Measurements from ENCODE around the gene ITGAV. TPM values are rescaled to one million over a fixed set of nuclear protein-coding genes. Genes with fewer than 3 reads are reported as not detected.

Gene ITGAV
- total RNA-seq, 4 donors from 2014 or later, result 69.8 to 84.7 (median 78.8) TPM

DNA sequence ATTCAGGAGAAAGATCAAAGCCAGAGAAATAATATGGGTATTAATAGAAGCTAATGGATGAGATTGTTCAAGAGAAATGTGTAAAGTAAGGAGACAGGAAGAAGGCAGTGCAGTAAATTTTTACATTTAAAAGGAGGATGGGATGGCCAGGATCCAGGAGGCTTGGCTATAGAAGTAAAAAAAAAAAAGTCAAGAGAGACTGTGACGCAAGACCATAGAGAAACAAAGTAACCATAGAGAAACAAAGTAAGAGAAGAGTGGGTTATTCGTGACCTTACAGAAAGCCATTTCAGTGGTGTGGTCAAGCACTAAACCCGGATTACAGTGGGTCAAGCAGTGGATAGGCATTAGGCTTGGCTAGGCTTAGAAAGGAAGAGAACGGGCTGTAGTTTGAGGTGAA is 93.5 kb downstream of the ITGAV start:
- H3K4me3 ChIP-seq (ENCODE audit: low read depth, poor library complexity, severe bottlenecking), result no peak overlapping the region
- WGBS, 2 donors, result 62 to 75% methylated on average over 4 of the region's 4 CpGs
- intact Hi-C loops (cut with DNase I; ENCODE audit: low total_unique reads), result no loop called here
- DNase-seq (ENCODE audit: low spot score in 2 of 2), result no peak
- no peak for TF ChIP-seq POLR2A (IDR thresholded peaks at IDR 0.05)
- TF ChIP-seq, protein P1, sequence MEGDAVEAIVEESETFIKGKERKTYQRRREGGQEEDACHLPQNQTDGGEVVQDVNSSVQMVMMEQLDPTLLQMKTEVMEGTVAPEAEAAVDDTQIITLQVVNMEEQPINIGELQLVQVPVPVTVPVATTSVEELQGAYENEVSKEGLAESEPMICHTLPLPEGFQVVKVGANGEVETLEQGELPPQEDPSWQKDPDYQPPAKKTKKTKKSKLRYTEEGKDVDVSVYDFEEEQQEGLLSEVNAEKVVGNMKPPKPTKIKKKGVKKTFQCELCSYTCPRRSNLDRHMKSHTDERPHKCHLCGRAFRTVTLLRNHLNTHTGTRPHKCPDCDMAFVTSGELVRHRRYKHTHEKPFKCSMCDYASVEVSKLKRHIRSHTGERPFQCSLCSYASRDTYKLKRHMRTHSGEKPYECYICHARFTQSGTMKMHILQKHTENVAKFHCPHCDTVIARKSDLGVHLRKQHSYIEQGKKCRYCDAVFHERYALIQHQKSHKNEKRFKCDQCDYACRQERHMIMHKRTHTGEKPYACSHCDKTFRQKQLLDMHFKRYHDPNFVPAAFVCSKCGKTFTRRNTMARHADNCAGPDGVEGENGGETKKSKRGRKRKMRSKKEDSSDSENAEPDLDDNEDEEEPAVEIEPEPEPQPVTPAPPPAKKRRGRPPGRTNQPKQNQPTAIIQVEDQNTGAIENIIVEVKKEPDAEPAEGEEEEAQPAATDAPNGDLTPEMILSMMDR (IDR thresholded peaks at IDR 0.05), result no peak

DNA sequence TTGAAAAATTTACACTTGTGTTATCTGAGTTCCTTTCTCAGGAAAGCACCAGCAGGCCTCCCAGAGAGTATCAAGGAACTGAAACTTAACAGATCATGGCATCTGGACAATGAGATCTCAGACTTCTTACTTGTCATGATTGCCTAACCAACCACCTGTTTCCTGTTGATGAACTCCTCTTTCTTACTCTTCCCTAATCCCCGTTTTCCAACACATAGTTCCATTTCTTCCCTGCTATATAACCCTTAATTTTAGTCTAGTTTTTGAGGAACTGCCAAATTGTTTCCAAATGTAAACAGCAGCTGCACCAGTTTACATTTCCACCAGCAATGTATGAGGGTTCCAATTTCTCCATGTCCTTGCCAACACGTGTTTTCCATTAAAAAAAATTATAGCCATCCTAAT is 98.0 kb downstream of the ITGAV start:
- WGBS, 2 donors, result 62 to 71% methylated on average over 2 of the region's 2 CpGs
- intact Hi-C loops (cut with DNase I; ENCODE audit: low total_unique reads), result no loop called here
- H3K4me3 ChIP-seq (ENCODE audit: low read depth, poor library complexity, severe bottlenecking), result no peak overlapping the region
- no peak for TF ChIP-seq POLR2A (IDR thresholded peaks at IDR 0.05)
- TF ChIP-seq, protein P1 (IDR thresholded peaks at IDR 0.05), result no peak
- no peak for DNase-seq (ENCODE audit: low spot score in 2 of 2)

DNA sequence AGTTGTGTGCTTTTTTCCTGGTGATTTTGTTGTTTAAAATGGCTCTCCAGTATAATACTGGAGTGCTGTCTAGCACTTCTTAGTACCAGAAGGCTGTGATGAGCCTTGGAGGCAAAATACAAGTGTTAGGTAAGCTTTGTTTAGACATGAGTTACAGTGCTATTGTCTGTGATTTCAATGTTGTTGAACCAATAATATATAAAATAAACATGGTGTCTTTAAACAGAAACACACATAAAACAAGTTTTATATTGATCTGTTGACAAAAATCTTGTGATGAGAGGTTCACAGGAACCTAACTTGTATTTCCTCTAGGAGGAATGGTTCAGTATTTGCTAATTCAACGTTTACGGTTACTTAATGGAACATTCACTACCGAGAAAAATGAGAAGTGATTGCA is 99.0 kb downstream of the ITGAV start:
- DNase-seq (ENCODE audit: low spot score in 2 of 2), result no peak
- H3K4me3 ChIP-seq (ENCODE audit: low read depth, poor library complexity, severe bottlenecking), result no peak overlapping the region
- WGBS, 2 donors, result 94 to 95% methylated on average over 3 of the region's 3 CpGs
- intact Hi-C loops (cut with DNase I; ENCODE audit: low total_unique reads), result no loop called here
- no peak for TF ChIP-seq POLR2A (IDR thresholded peaks at IDR 0.05)
- TF ChIP-seq, protein P1 (IDR thresholded peaks at IDR 0.05), result no peak

DNA sequence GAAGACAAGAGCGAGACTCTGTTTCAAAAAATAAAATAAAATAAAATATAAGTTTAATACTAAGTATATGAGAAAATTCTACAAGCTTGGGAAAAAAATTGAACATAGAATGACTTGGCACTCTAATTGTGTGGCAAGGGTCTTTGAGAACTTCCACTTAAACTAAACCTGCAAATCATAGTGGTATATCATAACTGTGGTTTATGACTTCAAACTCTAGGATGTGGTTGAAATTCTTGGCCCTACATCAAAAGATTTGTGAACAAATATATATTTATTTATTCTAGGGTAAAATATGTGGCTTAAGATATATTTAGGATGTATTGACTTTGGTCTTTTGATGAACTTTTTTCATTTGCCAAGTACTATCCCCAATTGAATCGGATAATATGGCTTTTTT is 100.9 kb downstream of the ITGAV start:
- intact Hi-C loops (cut with DNase I; ENCODE audit: low total_unique reads), result no loop called here
- TF ChIP-seq POLR2A (IDR thresholded peaks at IDR 0.05), result no peak
- TF ChIP-seq, protein P1 (IDR thresholded peaks at IDR 0.05), result no peak
- H3K4me3 ChIP-seq (ENCODE audit: low read depth, poor library complexity, severe bottlenecking), result no peak overlapping the region
- DNase-seq (ENCODE audit: low spot score in 2 of 2), result no peak
- WGBS, 2 donors, result 77 to 83% methylated on average over 2 of the region's 2 CpGs

DNA sequence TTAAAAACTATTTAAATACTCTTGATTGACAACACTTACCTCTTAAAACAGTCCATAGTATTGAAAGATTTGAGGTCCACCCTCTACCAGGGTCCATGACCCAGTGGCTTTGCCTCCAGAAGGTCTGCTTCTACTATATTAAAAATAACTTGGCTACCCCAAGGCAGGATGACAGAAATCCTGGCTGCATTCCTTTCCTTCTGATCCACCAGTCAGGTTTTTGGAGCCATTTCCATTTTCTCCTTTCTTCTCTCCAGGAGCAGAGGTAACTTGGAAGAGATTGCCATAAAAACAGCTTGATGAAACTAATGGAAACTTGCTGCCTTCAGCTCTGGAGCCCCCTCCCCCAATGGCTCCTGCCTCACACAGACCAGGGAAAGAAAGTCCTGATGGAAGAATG is 101.4 kb downstream of the ITGAV start:
- no peak overlapping the region for H3K4me3 ChIP-seq (ENCODE audit: low read depth, poor library complexity, severe bottlenecking)
- TF ChIP-seq, protein P1 (IDR thresholded peaks at IDR 0.05), result no peak
- no peak for TF ChIP-seq POLR2A (IDR thresholded peaks at IDR 0.05)
- no peak for DNase-seq (ENCODE audit: low spot score in 2 of 2)
- intact Hi-C loops (cut with DNase I; ENCODE audit: low total_unique reads), result no loop called here

DNA sequence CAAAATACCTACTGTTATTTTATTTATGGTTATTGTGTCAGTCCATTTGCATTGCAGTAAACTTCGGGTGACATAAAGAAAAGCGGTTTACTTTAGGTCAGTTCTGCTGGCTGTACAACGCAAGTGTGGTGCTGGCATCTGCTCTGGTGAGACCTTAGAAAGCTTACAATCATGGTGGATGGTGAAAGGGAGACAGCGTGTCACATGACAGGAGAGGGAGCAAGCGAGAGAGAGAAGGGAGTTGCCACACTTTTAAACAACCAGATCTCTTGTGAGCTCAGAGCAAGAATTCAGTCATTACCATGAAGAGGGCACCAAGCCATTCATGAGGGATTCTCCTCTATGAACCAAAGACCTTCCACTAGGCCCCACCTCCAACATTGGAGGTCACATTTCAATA is 102.0 kb downstream of the ITGAV start:
- no peak overlapping the region for H3K4me3 ChIP-seq (ENCODE audit: low read depth, poor library complexity, severe bottlenecking)
- 96 to 97% methylated on average over 5 of the region's 5 CpGs for WGBS, 2 donors
- intact Hi-C loops (cut with DNase I; ENCODE audit: low total_unique reads), result no loop called here
- TF ChIP-seq POLR2A (IDR thresholded peaks at IDR 0.05), result no peak
- TF ChIP-seq, protein P1 (IDR thresholded peaks at IDR 0.05), result no peak
- no peak for DNase-seq (ENCODE audit: low spot score in 2 of 2)

All from lower leg skin (tissue), 4 donors.